IMR-90 (cell line): ENCODE data around the gene SAYSD1. TPM values are rescaled to one million over a fixed set of nuclear protein-coding genes. Genes with fewer than 3 reads are reported as not detected.

ENCODE experiments used
- ATAC-seq: fragments of 200-7000 bp; cut with Tn5 transposase; 2 replicates; pipeline ENCODE4 v1.9.1; 2020; ENCODE audit warnings: low read depth, mild to moderate bottlenecking, moderate library complexity
- BruUV-seq: library from RNA; stranded (reverse); fragments of 400-500 nt; replicated peaks from 2 replicates; lab custom pipeline; 2021; lab: Mats Ljungman, UMichigan
- CTCF ChIA-PET: fragments of 300-600 bp; formaldehyde crosslinking; extraction: SDS; loops from one replicate; lab custom pipeline; 2021; ENCODE audit warnings: antibody characterized with exemption; lab: Yijun Ruan, JAX
- POLR2A ChIA-PET: fragments of 300-600 bp; sonication (Branson Sonifier 250); formaldehyde crosslinking; loops from one replicate; lab custom pipeline; 2022; ENCODE audit warnings: antibody characterized with exemption; ENCODE audit not compliant: unreplicated experiment; lab: Charles Lee
- DNase-seq: peaks from one replicate; pipeline ENCODE4 v3.0.0; 2013
- H2AFZ ChIP-seq: replicated peaks from 2 replicates; pipeline ENCODE3; 2013; ENCODE audit warnings: low read length, mild to moderate bottlenecking; ENCODE audit not compliant: poor library complexity
- H2AK5ac ChIP-seq: 2 replicates; pipeline ENCODE4 v1.6.1; 2013; ENCODE audit warnings: low read depth, low read length, inconsistent platforms
- H2AK9ac ChIP-seq: replicated peaks from 2 replicates; pipeline ENCODE3; 2013; ENCODE audit warnings: mild to moderate bottlenecking, low read depth, low read length, moderate library complexity; ENCODE audit not compliant: poor library complexity
- H2BK120ac ChIP-seq: 2 replicates; pipeline ENCODE4 v1.6.1; 2013; ENCODE audit warnings: low read depth, low read length, inconsistent platforms
- H2BK15ac ChIP-seq: 3 replicates; pipeline ENCODE4 v1.6.1; 2013; ENCODE audit warnings: low read depth, low read length, inconsistent platforms
- H2BK20ac ChIP-seq: 2 replicates; pipeline ENCODE4 v1.6.1; 2013; ENCODE audit warnings: low read depth, mild to moderate bottlenecking, inconsistent platforms, low read length, moderate library complexity
- H2BK5ac ChIP-seq: 2 replicates; pipeline ENCODE4 v1.6.1; 2013; ENCODE audit warnings: mild to moderate bottlenecking, low read depth, low read length, inconsistent platforms; ENCODE audit not compliant: poor library complexity, severe bottlenecking
- H3K14ac ChIP-seq: replicated peaks from 2 replicates; pipeline ENCODE4 v1.6.1; 2013; ENCODE audit warnings: low read depth, low read length, inconsistent platforms
- H3K18ac ChIP-seq: 2 replicates; pipeline ENCODE4 v1.6.1; 2013; ENCODE audit warnings: low read depth, low read length, control low read depth
- H3K23ac ChIP-seq: 2 replicates; pipeline ENCODE4 v1.6.1; 2013; ENCODE audit warnings: low read depth, low read length, inconsistent platforms
- H3K27ac ChIP-seq: 2 replicates; pipeline ENCODE4 v1.5.1; 2013; ENCODE audit warnings: mild to moderate bottlenecking, control low read depth, low read length; ENCODE audit not compliant: insufficient read depth
- H3K27me3 ChIP-seq: 2 replicates; pipeline ENCODE4 v1.6.1; 2013; ENCODE audit warnings: low read length; ENCODE audit not compliant: control insufficient read depth, insufficient read depth
- H3K36me3 ChIP-seq: 2 replicates; pipeline ENCODE4 v1.6.1; 2013; ENCODE audit warnings: low read length, mixed read lengths; ENCODE audit not compliant: control insufficient read depth, insufficient read depth
- H3K4ac ChIP-seq: 2 replicates; pipeline ENCODE4 v1.6.1; 2013; ENCODE audit warnings: low read depth, low read length, inconsistent platforms
- H3K4me1 ChIP-seq: 2 replicates; pipeline ENCODE4 v1.6.1; 2013; ENCODE audit warnings: low read length, mixed read lengths; ENCODE audit not compliant: control insufficient read depth, insufficient read depth
- H3K4me2 ChIP-seq: 2 replicates; pipeline ENCODE4 v1.6.1; 2013; ENCODE audit warnings: low read depth, mild to moderate bottlenecking, control low read depth, low read length, moderate library complexity
- H3K4me3 ChIP-seq: 2 replicates; pipeline ENCODE4 v1.5.1; 2013; ENCODE audit warnings: low read depth, mild to moderate bottlenecking, control low read depth, low read length, moderate library complexity; ENCODE audit not compliant: insufficient read depth
- H3K56ac ChIP-seq: 2 replicates; pipeline ENCODE4 v1.6.1; 2013; ENCODE audit warnings: low read length, inconsistent platforms; ENCODE audit not compliant: insufficient read depth; ENCODE audit errors: extremely low read depth
- H3K79me1 ChIP-seq, 2 experiments: 2 replicates each; pipeline ENCODE4 v1.6.1; 2013; ENCODE audit warnings: low read length in 2 of 2, inconsistent platforms in 1 of 2, low read depth in 1 of 2
- H3K9ac ChIP-seq: 2 replicates; pipeline ENCODE4 v1.6.1; 2013; ENCODE audit warnings: low read depth, low read length, control low read depth
- H3K9me1 ChIP-seq: 2 replicates; pipeline ENCODE4 v1.6.1; 2013; ENCODE audit warnings: low read length, inconsistent platforms; ENCODE audit not compliant: insufficient read depth
- H3K9me3 ChIP-seq: 2 replicates; pipeline ENCODE4 v1.6.1; 2013; ENCODE audit warnings: low read length; ENCODE audit not compliant: control insufficient read depth, insufficient read depth
- H4K20me1 ChIP-seq: 2 replicates; pipeline ENCODE4 v1.6.1; 2013; ENCODE audit warnings: low read length, inconsistent platforms; ENCODE audit not compliant: insufficient read depth
- H4K5ac ChIP-seq: 2 replicates; pipeline ENCODE4 v1.6.1; 2013; ENCODE audit warnings: mild to moderate bottlenecking, low read depth, low read length, control low read depth
- H4K8ac ChIP-seq, 2 experiments: 2 replicates each; pipeline ENCODE4 v1.6.1; 2013; ENCODE audit warnings: low read depth in 2 of 2, low read length in 2 of 2, control low read depth in 1 of 2, inconsistent platforms in 1 of 2
- H4K91ac ChIP-seq: 2 replicates; pipeline ENCODE4 v1.6.1; 2013; ENCODE audit warnings: low read depth, low read length, inconsistent platforms; ENCODE audit not compliant: insufficient read depth
- MXI1 ChIP-seq: IDR thresholded peaks from 2 replicates; pipeline ENCODE4 v1.6.1; 2012; ENCODE audit warnings: low read depth, mild to moderate bottlenecking, low read length, moderate library complexity, borderline replicate concordance
- NFE2L2 ChIP-seq: fragments of 150-350 bp; IDR thresholded peaks from 2 replicates; pipeline ENCODE4 v1.6.1; 2016; ENCODE audit warnings: low read depth, mild to moderate bottlenecking, low read length
- POLR2A ChIP-seq: IDR thresholded peaks from 2 replicates; pipeline ENCODE4 v1.6.1; 2012; ENCODE audit warnings: mild to moderate bottlenecking, low read depth, low read length
- RAD21 ChIP-seq: IDR thresholded peaks from 2 replicates; pipeline ENCODE4 v1.6.1; 2012; ENCODE audit warnings: low read length, improper control_type of control experiment
- WGBS, 2 experiments: methylation state at CpG; one replicate each; pipeline versions ENCODE4 v1.1.5 to v1.1.7; 2013; ENCODE audit warnings: missing lambda C conversion rate in 2 of 2; ENCODE audit not compliant: insufficient read length in 1 of 2; ENCODE audit errors: extremely low coverage in 2 of 2; 5-methylcytosine and 5-hydroxymethylcytosine counted together
- dilution Hi-C: fragments of 300-500 bp; cut with HindIII; formaldehyde crosslinking; loops from one replicate; pipeline ENCODE4 v1.14.3; 2018; ENCODE audit warnings: low sequenced_read_pairs; ENCODE audit not compliant: unreplicated experiment
- in situ Hi-C: fragments of 300-500 bp; cut with MboI; formaldehyde crosslinking; loops from 3 replicates; pipeline ENCODE4 v1.14.3; 2019; ENCODE audit warnings: low sequenced_read_pairs, inconsistent platforms, mixed read lengths
- intact Hi-C: fragments of 100-400 bp; cut with micrococcal nuclease; formaldehyde crosslinking; loops from 2 replicates; pipeline ENCODE4 v1.10.0; 2022
- polyA plus RNA-seq, 3 experiments: library from polyadenylated mRNA; depleted of rRNA; stranded (reverse); fragments of >200 nt; gene quantifications; 2 replicates each; pipeline ENCODE4 v1.2.3, GENCODE V29; 2012; ENCODE audit warnings: low replicate concordance in 1 of 3
- total RNA-seq: library from RNA; depleted of rRNA; stranded (reverse); fragments of >200 nt; gene quantifications from 2 replicates; pipeline ENCODE4 v1.2.3, GENCODE V29; 2012

SAYSD1 gene
- total and polyA plus RNA-seq, 2 of the 4 experiments (the other 2 are of a cell fraction): 5.7 to 5.9 TPM

DNA sequence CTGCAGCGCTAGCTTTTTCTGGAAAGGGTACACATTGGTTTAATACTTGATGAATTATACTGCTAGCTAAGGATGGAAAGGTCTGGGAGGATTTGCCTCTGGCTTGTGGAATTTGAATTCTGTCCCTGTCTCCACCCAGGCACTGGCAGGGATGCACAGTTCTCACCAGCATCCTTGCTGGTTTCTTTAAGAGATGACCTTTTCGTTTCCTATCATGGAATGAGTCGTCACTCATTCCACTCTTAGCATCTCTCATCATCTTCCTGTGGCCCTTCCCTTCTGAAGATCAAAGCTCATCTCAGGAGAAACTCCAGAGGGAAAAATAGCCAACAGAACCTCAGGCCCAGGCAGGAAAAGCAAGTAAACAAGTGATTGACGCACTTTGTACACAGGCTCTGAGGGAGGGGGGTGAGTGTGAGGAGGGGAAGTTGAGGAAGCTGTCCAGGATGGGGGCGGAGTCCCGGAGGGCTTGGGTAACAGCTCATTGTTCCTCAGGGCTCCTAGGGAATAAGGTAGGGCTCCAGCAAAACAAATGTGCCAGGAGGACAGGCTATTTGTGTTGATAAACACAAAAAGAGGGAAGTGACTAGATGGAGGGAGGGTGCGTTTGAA, 25.7 kb upstream of the SAYSD1 start:
- H3K4me3 ChIP-seq: no peak overlapping the region
- H4K5ac ChIP-seq: no peak overlapping the region
- DNase-seq (no peak), ATAC-seq (no peak)
- H3K56ac ChIP-seq: no peak overlapping the region
- H3K9me1 ChIP-seq: no peaks in the 10 kb centered on the region
- no peaks in the 10 kb centered on the region for H3K9me3 ChIP-seq
- H3K14ac ChIP-seq: no peak overlapping the region
- no peak overlapping the region for H2BK20ac ChIP-seq
- no peak overlapping the region for H3K9ac ChIP-seq
- TF ChIP-seq MXI1 (no peak), POLR2A (no peak), RAD21 (no peak), NFE2L2 (no peak)
- no peaks in the 10 kb centered on the region for H4K20me1 ChIP-seq
- no peak overlapping the region for H3K18ac ChIP-seq
- H2BK5ac ChIP-seq: no peak overlapping the region
- no peak overlapping the region for H3K23ac ChIP-seq
- no peak overlapping the region for H2BK120ac ChIP-seq
- in situ Hi-C loops (no loop called here), intact Hi-C loops (no loop called here), dilution Hi-C loops (no loop called here)
- no peak overlapping the region for H3K27ac ChIP-seq
- no peak overlapping the region for H2AK9ac ChIP-seq
- H3K4ac ChIP-seq: no peak overlapping the region
- WGBS, 2 experiments: 42% methylated on average over 3 of the region's 7 CpGs; no CpG with 5 or more reads in 1 of the 2 experiments
- H2AFZ ChIP-seq: no peak overlapping the region
- no peak overlapping the region for H2BK15ac ChIP-seq
- H2AK5ac ChIP-seq: no peak overlapping the region
- BruUV-seq: no TSS peak
- CTCF ChIA-PET: no interaction called here
- no peak overlapping the region for H4K8ac ChIP-seq
- peaks cover 2% of the 10 kb centered on the region; the same call in 1 of the 2 replicates for H3K27me3 ChIP-seq
- no peaks in the 10 kb centered on the region for H3K79me1 ChIP-seq
- H3K36me3 ChIP-seq: no peaks in the 10 kb centered on the region
- POLR2A ChIA-PET: no interaction called here
- H3K4me2 ChIP-seq: no peak overlapping the region
- H3K4me1 ChIP-seq: no peaks in the 10 kb centered on the region
- H4K91ac ChIP-seq: no peak overlapping the region
